Vagina (tissue), 2 donors: ENCODE results near the gene B4GALT6.

Experiments
- CTCF ChIP-seq, 3 experiments: fragments of 450-650 bp in 2 of 3; fragments of 200-600 bp in 1 of 3; sonication (generic) in 1 of 3; IDR thresholded peaks; one replicate each; pipeline ENCODE4 v1.5.1; 2017 to 2019; ENCODE audit warnings: antibody characterized with exemption in 3 of 3, mild to moderate bottlenecking in 2 of 3, moderate library complexity in 2 of 3
- POLR2A ChIP-seq, 2 donors: fragments of 450-650 bp; IDR thresholded peaks; one replicate each; pipeline ENCODE4 v1.6.1; 2017; ENCODE audit warnings: antibody characterized with exemption in 2 of 2, mild to moderate bottlenecking in 2 of 2, moderate library complexity in 2 of 2

GRCh38 chr18:31624892-31625640 is 59.3 kb downstream of the B4GALT6 start:
- no peak for TF ChIP-seq POLR2A (IDR thresholded peaks at IDR 0.05)
- TF ChIP-seq CTCF (IDR thresholded peaks at IDR 0.05), result no peak
